RWPE2 (cell line): ENCODE results near the gene PALB2.

Experiments
- ATAC-seq: fragments of 200-7000 bp; cut with Tn5 transposase; 3 replicates; pipeline ENCODE4 v1.9.1; 2021; ENCODE audit warnings: low read depth
- DNase-seq: peaks from one replicate; pipeline ENCODE4 v3.0.0-alpha.2; 2020; ENCODE audit warnings: low spot score
- H3K27ac ChIP-seq: fragments of 450-650 bp; 2 replicates; pipeline ENCODE4 v1.5.1; 2017; ENCODE audit warnings: mild to moderate bottlenecking; ENCODE audit not compliant: poor library complexity, severe bottlenecking
- H3K27me3 ChIP-seq: fragments of 250-450 bp; sonication (Bioruptor Pico); 2 replicates; pipeline ENCODE4 v1.5.1; 2021; ENCODE audit warnings: mild to moderate bottlenecking, moderate library complexity; ENCODE audit not compliant: insufficient read depth, poor library complexity, severe bottlenecking
- H3K36me3 ChIP-seq: fragments of 250-450 bp; sonication (Bioruptor Pico); 2 replicates; pipeline ENCODE4 v1.5.1; 2020; ENCODE audit warnings: low read depth, mild to moderate bottlenecking, moderate library complexity
- H3K4me1 ChIP-seq: fragments of 250-450 bp; sonication (Bioruptor Pico); 2 replicates; pipeline ENCODE4 v1.5.1; 2021; ENCODE audit warnings: mild to moderate bottlenecking, moderate library complexity; ENCODE audit not compliant: insufficient read depth, poor library complexity, severe bottlenecking
- H3K4me3 ChIP-seq: fragments of 250-450 bp; sonication (Bioruptor Pico); 2 replicates; pipeline ENCODE4 v1.5.1; 2021; ENCODE audit warnings: mild to moderate bottlenecking, moderate library complexity; ENCODE audit not compliant: severe bottlenecking
- H3K9me3 ChIP-seq: fragments of 250-450 bp; sonication (Bioruptor Pico); 2 replicates; pipeline ENCODE4 v1.5.1; 2021; ENCODE audit warnings: mild to moderate bottlenecking, moderate library complexity; ENCODE audit not compliant: severe bottlenecking
- TF ChIP-seq, protein P1 (sequence below): fragments of 450-650 bp; IDR thresholded peaks from one replicate; pipeline ENCODE4 v1.5.1; 2017; ENCODE audit warnings: mild to moderate bottlenecking, moderate library complexity; ENCODE audit not compliant: poor library complexity, severe bottlenecking

PALB2 gene

DNA sequence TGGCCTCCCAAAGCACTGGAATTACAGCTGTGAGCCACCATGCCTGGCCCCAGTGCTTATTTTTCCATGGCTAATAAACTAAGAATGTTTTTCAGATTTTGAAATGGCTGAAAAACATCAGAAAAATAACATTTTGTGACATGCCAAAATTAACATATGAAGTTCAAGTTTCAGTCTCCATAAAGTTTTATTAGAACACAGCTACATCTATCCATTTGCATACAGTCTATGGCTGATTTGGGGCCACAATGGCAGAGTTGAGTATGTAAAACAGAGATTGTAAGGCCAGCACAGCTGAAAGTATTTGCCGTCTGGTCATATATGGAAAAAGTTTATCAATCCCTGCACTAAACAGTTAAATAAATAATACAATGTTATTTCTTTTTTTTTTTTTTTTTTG, 31.2 kb downstream of the PALB2 start:
- ATAC-seq, result no peak
- Histone ChIP-seq H3K27me3 (no peaks in the 10 kb centered on the region), H3K4me1 (peaks cover 11% of the 10 kb centered on the region), H3K4me3 (no peak overlapping the region), H3K9me3 (no peaks in the 10 kb centered on the region), H3K36me3 (peaks cover 73% of the 10 kb centered on the region), H3K27ac (no peak overlapping the region)
- TF ChIP-seq, protein P1, sequence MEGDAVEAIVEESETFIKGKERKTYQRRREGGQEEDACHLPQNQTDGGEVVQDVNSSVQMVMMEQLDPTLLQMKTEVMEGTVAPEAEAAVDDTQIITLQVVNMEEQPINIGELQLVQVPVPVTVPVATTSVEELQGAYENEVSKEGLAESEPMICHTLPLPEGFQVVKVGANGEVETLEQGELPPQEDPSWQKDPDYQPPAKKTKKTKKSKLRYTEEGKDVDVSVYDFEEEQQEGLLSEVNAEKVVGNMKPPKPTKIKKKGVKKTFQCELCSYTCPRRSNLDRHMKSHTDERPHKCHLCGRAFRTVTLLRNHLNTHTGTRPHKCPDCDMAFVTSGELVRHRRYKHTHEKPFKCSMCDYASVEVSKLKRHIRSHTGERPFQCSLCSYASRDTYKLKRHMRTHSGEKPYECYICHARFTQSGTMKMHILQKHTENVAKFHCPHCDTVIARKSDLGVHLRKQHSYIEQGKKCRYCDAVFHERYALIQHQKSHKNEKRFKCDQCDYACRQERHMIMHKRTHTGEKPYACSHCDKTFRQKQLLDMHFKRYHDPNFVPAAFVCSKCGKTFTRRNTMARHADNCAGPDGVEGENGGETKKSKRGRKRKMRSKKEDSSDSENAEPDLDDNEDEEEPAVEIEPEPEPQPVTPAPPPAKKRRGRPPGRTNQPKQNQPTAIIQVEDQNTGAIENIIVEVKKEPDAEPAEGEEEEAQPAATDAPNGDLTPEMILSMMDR, result no peak
- DNase-seq, result no peak

DNA sequence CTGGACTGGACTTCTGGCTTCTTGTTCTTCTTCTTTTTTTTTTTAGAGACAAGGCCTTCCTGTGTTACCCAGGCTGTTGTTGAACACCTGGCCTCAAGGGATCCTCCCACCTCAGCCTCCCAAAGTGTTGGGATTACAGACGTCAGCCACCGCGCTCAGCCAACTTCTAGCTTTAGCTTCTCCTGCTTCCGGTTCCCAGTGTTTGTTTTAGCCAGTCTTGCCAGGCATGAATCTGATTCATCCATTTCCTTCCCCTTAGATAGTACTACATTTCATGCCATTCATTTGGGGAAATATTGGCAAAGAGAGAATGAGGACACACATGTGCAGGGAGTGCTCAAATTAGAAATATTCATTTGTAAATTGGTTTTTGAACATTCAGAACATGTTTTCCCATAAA, 32.9 kb downstream of the PALB2 start:
- DNase-seq (no peak), ATAC-seq (peak; percentile 88)
- H3K9me3 ChIP-seq, result no peaks in the 10 kb centered on the region
- H3K4me3 ChIP-seq, result no peak overlapping the region
- TF ChIP-seq, protein P1, result no peak
- peaks cover 70% of the 10 kb centered on the region for H3K36me3 ChIP-seq
- peaks cover 11% of the 10 kb centered on the region for H3K4me1 ChIP-seq
- H3K27ac ChIP-seq, result peak overlapping the region; percentile 44
- H3K27me3 ChIP-seq, result no peaks in the 10 kb centered on the region

DNA sequence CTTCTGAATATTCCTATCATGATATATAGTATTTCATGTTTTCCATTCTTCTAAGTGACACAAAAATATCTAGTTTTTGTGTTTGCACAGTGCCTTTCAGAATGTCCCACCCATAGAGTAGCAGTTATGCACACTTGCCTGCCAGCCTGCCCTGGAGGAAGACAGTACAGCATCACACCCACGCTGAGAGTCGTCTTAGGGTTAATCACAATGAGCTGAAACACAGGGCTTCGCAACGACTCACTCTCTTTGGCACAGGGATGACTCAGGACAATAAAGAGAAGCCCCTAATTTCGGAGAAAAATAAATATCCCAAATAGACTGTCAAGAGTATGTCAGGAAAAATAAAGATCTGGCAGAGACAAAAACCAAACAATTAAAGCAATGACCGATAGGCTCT, 33.4 kb downstream of the PALB2 start:
- TF ChIP-seq, protein P1, result no peak
- Histone ChIP-seq H3K36me3 (peaks cover 71% of the 10 kb centered on the region), H3K9me3 (no peaks in the 10 kb centered on the region), H3K27me3 (no peaks in the 10 kb centered on the region), H3K4me3 (no peak overlapping the region), H3K4me1 (peaks cover 11% of the 10 kb centered on the region), H3K27ac (peak overlapping the region; percentile 44)
- DNase-seq (no peak), ATAC-seq (no peak)

DNA sequence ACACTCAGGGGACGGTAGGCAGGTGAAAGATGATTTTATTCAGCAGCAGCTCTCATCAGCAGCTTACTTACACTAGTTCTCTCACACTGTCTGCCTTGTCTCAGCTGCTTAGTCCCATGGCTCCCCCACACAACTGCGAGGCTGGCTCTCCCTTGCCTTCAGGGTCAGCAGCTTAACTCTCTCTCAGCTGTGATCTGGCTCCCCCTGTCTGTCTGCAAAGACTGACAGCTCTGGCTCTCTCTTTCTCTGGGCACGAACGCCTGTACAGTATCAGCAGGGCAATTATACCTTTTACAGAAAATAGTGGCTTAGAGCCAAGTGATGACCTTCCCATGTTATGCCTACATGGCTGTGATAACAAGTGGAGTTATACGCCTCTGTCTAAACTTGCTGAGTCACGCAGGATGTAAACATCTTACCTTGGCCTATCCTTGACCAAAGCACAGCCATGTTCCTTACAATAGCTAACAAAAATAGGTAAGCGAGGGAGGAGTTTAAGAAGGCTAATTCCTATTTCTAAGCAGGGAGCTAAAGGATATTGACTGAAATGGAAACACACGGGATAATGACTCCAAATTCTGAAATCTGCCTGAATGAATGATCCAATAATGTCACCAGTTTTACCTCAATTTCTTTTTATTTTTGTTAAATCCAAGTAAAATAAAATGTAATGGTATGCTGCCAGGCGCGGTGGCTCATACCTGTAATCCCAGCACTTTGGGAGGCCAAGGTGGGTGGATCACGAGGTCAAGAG, 43.9 kb downstream of the PALB2 start:
- H3K27ac ChIP-seq, result no peak overlapping the region
- TF ChIP-seq, protein P1, result no peak

DNA sequence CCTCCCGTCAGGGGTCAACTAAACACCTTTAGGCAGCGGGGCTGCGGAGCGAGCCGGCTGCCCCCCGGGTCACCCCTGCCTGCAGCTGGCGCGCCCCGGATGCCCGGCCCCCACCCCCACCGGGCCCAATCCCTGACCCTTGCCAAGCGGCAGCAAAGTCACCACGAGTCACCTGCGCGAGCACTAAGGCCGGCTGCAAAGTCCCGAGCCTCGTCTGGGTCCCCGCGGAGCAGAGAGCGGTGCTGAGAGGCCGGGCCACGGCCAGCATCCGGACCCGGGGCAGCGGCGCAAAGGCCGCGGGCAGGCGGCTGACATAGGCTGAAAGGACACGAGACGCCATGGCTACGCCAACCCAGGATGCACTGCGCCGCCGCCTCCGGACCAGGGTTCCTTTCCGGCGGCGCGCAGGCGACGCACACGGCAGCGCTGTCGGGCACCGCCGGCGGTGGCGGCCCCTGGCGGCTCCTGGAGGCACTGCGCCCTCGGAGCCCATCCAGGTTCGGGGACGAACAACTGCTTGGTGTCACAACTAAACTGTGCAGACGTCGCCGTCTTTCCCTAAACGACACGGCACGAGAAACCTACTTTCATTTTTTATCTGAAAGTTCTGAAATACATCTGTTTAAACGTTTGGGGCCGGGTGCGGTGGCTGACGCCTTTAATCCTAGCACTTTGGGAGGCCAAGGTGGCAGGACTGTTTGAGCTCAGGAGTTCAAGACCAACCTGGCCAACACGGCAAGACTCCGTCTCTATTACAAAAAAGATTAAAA, 45.0 kb downstream of the PALB2 start, which contains the start of gene NDUFAB1:
TSS of gene NDUFAB1 (minus strand) at position 366 of the 770 bp plus-strand sequence. CDS start at position 340, 26 bp downstream.
- TF ChIP-seq, protein P1, result peak; percentile 99
- Histone ChIP-seq H3K4me1 (peaks cover 4% of the 10 kb centered on the region), H3K4me3 (peak within 1 kb of the TSS; percentile 72), H3K27me3 (no peaks in the 10 kb centered on the region), H3K27ac (peak within 1 kb of the TSS; percentile 25), H3K36me3 (peaks cover 39% of the 10 kb centered on the region), H3K9me3 (no peaks in the 10 kb centered on the region)
- peak; percentile 86 for DNase-seq
- ATAC-seq, result peak; percentile 97

More for the DNA sequence above, 43.9 kb downstream of the PALB2 start:
- Histone ChIP-seq H3K36me3 (peaks cover 40% of the 10 kb centered on the region), H3K27me3 (no peaks in the 10 kb centered on the region), H3K4me3 (no peak overlapping the region), H3K4me1 (peaks cover 4% of the 10 kb centered on the region), H3K9me3 (no peaks in the 10 kb centered on the region)
- no peak for DNase-seq
- ATAC-seq, result no peak; the same call in 2 of the 3 replicates
